Mucosa of stomach (tissue), 1 donor: ENCODE data around the gene SH3YL1.

ENCODE experiments used
- H3K27me3 ChIP-seq: one replicate; pipeline ENCODE4 v1.7.0; 2013; ENCODE audit warnings: mild to moderate bottlenecking, low read length; ENCODE audit not compliant: control insufficient read depth, insufficient read depth
- H3K36me3 ChIP-seq: one replicate; pipeline ENCODE4 v1.7.0; 2013; ENCODE audit warnings: low read length; ENCODE audit not compliant: control insufficient read depth, insufficient read depth
- H3K4me1 ChIP-seq: one replicate; pipeline ENCODE4 v1.7.0; 2013; ENCODE audit warnings: mild to moderate bottlenecking, low read length; ENCODE audit not compliant: control insufficient read depth, insufficient read depth
- H3K4me3 ChIP-seq: one replicate; pipeline ENCODE4 v1.7.0; 2013; ENCODE audit warnings: low read length
- H3K9ac ChIP-seq: one replicate; pipeline ENCODE4 v1.7.0; 2013; ENCODE audit warnings: mild to moderate bottlenecking, low read length, moderate library complexity
- H3K9me3 ChIP-seq: one replicate; pipeline ENCODE4 v1.7.0; 2013; ENCODE audit warnings: mild to moderate bottlenecking, low read length, moderate library complexity; ENCODE audit not compliant: control insufficient read depth
- donor health status: Pancreatic carcinoma.

SH3YL1 gene

GRCh38 chr2:203984-204383 is 59.8 kb downstream of the SH3YL1 start:
- no peaks in the 10 kb centered on the region for H3K36me3 ChIP-seq
- H3K9me3 ChIP-seq: no peaks in the 10 kb centered on the region
- no peak overlapping the region for H3K9ac ChIP-seq
- H3K27me3 ChIP-seq: peaks cover 5% of the 10 kb centered on the region
- H3K4me3 ChIP-seq: no peak overlapping the region
- no peaks in the 10 kb centered on the region for H3K4me1 ChIP-seq

- Histone ChIP-seq H3K9ac (no peak overlapping the region), H3K4me3 (no peak overlapping the region), H3K4me1 (no peaks in the 10 kb centered on the region), H3K9me3 (no peaks in the 10 kb centered on the region), H3K36me3 (no peaks in the 10 kb centered on the region), H3K27me3 (peaks cover 5% of the 10 kb centered on the region)
These were observed 60.4 kb downstream of the SH3YL1 start for GRCh38 chr2:203401-203800.

GRCh38 chr2:202945-203344 is 60.9 kb downstream of the SH3YL1 start:
- H3K27me3 ChIP-seq: peaks cover 5% of the 10 kb centered on the region
- no peaks in the 10 kb centered on the region for H3K4me1 ChIP-seq
- H3K9me3 ChIP-seq: no peaks in the 10 kb centered on the region

GRCh38 chr2:201648-202433 is 62.0 kb downstream of the SH3YL1 start:
- Histone ChIP-seq H3K4me3 (no peak overlapping the region), H3K36me3 (no peaks in the 10 kb centered on the region), H3K9ac (no peak overlapping the region), H3K9me3 (no peaks in the 10 kb centered on the region), H3K27me3 (peaks cover 5% of the 10 kb centered on the region), H3K4me1 (no peaks in the 10 kb centered on the region)

More at GRCh38 chr2:202945-203344, 60.9 kb downstream of the SH3YL1 start:
- Histone ChIP-seq H3K36me3 (no peaks in the 10 kb centered on the region), H3K4me3 (no peak overlapping the region), H3K9ac (no peak overlapping the region)

DNA sequence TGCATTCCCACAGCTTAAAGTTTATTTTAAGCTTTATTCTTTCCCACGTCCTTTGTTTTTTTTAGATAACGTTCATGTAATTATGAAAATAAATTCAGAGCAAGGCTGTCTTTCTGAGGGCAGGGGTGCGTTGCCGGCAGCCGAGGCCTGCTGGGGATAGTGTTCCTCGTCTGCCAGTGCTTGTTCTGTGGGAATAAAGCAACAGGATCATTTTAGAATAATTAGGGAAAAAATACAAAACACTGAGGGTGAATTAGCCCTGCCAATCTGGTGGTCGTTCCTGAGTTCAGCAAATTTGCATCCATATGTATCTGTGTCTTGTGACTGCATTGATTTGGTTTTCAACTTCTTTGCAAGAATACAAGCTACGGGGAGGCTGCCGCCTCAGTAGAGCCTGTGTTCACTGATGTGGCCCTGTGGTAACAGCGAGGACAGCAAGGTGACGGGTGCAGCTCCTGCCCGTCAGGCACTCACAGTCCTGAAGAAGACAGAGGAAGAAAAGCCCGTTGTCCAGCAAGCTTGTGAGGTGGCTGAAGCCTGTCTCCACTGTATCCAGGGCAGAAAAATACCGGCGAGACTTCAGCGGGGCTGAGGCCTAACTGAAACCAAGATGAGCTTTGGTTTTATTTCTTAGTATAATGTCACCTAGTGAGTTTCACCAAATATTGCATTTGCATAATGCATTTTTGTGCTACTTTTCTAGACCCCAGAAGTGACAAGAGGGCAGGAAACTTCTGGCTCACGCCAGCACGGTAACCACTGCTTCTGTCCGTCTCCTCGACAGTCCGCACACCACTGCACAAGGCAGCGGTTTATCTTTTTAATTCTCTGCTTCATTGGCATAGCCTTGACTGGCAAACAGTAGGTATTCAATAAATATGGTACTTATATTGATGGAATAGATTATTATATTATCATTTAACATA is 64.5 kb downstream of the SH3YL1 start:
- H3K4me3 ChIP-seq: no peak overlapping the region
- peaks cover 5% of the 10 kb centered on the region for H3K27me3 ChIP-seq
- no peaks in the 10 kb centered on the region for H3K4me1 ChIP-seq
- no peaks in the 10 kb centered on the region for H3K36me3 ChIP-seq
- no peak overlapping the region for H3K9ac ChIP-seq
- no peaks in the 10 kb centered on the region for H3K9me3 ChIP-seq

- Histone ChIP-seq H3K9me3 (no peaks in the 10 kb centered on the region), H3K4me3 (no peak overlapping the region), H3K4me1 (no peaks in the 10 kb centered on the region), H3K27me3 (no peaks in the 10 kb centered on the region), H3K9ac (no peak overlapping the region), H3K36me3 (no peaks in the 10 kb centered on the region)
These were observed 67.4 kb downstream of the SH3YL1 start for GRCh38 chr2:196406-196805.

- Histone ChIP-seq H3K27me3 (no peaks in the 10 kb centered on the region), H3K4me3 (no peak overlapping the region), H3K9ac (no peak overlapping the region), H3K36me3 (no peaks in the 10 kb centered on the region), H3K9me3 (no peaks in the 10 kb centered on the region), H3K4me1 (no peaks in the 10 kb centered on the region)
These were observed 67.9 kb downstream of the SH3YL1 start for GRCh38 chr2:195932-196331.

- Histone ChIP-seq H3K36me3 (no peaks in the 10 kb centered on the region), H3K27me3 (no peaks in the 10 kb centered on the region), H3K9ac (no peak overlapping the region), H3K4me3 (no peak overlapping the region), H3K4me1 (no peaks in the 10 kb centered on the region), H3K9me3 (no peaks in the 10 kb centered on the region)
These were observed 70.6 kb downstream of the SH3YL1 start for GRCh38 chr2:193141-193671.

GRCh38 chr2:191311-192190 is 72.3 kb downstream of the SH3YL1 start:
- Histone ChIP-seq H3K4me1 (no peaks in the 10 kb centered on the region), H3K36me3 (no peaks in the 10 kb centered on the region), H3K9me3 (no peaks in the 10 kb centered on the region), H3K4me3 (no peak overlapping the region), H3K9ac (no peak overlapping the region), H3K27me3 (no peaks in the 10 kb centered on the region)

DNA sequence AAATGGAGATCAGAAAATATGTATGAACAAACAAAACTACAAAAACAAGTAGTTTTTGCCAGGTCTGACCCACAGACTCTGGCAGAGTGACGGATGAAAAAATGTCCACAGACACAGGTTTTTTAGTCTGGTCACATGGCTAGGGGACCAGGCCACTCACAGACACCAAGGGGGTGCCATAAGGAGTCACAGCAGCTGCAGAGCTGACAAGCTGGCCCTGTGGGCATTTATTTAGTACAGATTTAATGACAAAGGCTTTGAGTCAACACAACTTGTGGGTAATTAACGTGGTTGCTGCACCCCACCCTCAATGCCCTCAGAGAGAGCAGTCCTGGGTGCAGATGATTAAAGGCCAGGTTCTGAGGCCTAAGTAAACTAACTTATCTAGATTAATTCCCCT is 76.0 kb downstream of the SH3YL1 start:
- Histone ChIP-seq H3K36me3 (no peaks in the 10 kb centered on the region), H3K4me3 (no peak overlapping the region), H3K4me1 (no peaks in the 10 kb centered on the region), H3K27me3 (no peaks in the 10 kb centered on the region), H3K9ac (no peak overlapping the region), H3K9me3 (no peaks in the 10 kb centered on the region)

- Histone ChIP-seq H3K9me3 (no peaks in the 10 kb centered on the region), H3K4me3 (no peak overlapping the region), H3K27me3 (no peaks in the 10 kb centered on the region), H3K9ac (no peak overlapping the region), H3K36me3 (no peaks in the 10 kb centered on the region), H3K4me1 (no peaks in the 10 kb centered on the region)
These were observed 78.6 kb downstream of the SH3YL1 start for GRCh38 chr2:185221-185620.
